GM06990 (cell line): Measurements from ENCODE around the gene TTC27.
"Not testable (repeated sequence)": the region's sequence is repeated elsewhere in the genome, so short reads cannot be mapped to it uniquely, and the experiment has no call there.

Experiments
- DNase-seq: peaks from one replicate; pipeline ENCODE4 v3.0.0-alpha.2; 2011; ENCODE audit not compliant: insufficient read length; ENCODE audit errors: extremely low read depth
- H3K27me3 ChIP-seq: replicated peaks from 2 replicates; pipeline ENCODE4 v1.6.0; 2011; ENCODE audit warnings: low read length; ENCODE audit not compliant: control insufficient read depth, insufficient read depth
- H3K36me3 ChIP-seq: 2 replicates; pipeline ENCODE4 v1.5.1; 2011; ENCODE audit warnings: low read length; ENCODE audit not compliant: control insufficient read depth, insufficient read depth
- H3K4me3 ChIP-seq: replicated peaks from 2 replicates; pipeline ENCODE4 v1.5.1; 2011; ENCODE audit warnings: low read depth, mild to moderate bottlenecking, control low read depth, low read length
- CTCF ChIP-seq: IDR thresholded peaks from 2 replicates; pipeline ENCODE4 v1.5.1; 2011; ENCODE audit warnings: low read length, control low read depth, mild to moderate bottlenecking, inconsistent platforms; ENCODE audit not compliant: insufficient read depth, poor library complexity, severe bottlenecking

The TTC27 gene

GRCh38 chr2:32843699-32844098 lies 215.8 kb downstream of the TTC27 start:
- no peak for TF ChIP-seq CTCF
- Histone ChIP-seq H3K27me3 (no peaks in the 10 kb centered on the region), H3K4me3 (no peak overlapping the region), H3K36me3 (no peaks in the 10 kb centered on the region)
- DNase-seq, result no peak

- no peak overlapping the region for H3K4me3 ChIP-seq
- H3K27me3 ChIP-seq, result no peaks in the 10 kb centered on the region
- DNase-seq, result no peak
- no peak for TF ChIP-seq CTCF
- no peaks in the 10 kb centered on the region for H3K36me3 ChIP-seq
Measured at GRCh38 chr2:32844253-32844652, 216.4 kb downstream of the TTC27 start.

GRCh38 chr2:32846274-32846673 lies 218.4 kb downstream of the TTC27 start:
- not testable (repeated sequence) for H3K27me3 ChIP-seq, H3K4me3 ChIP-seq, DNase-seq, H3K36me3 ChIP-seq

- Histone ChIP-seq H3K27me3 (no peaks in the 10 kb centered on the region), H3K4me3 (no peak overlapping the region), H3K36me3 (no peaks in the 10 kb centered on the region)
- no peak for TF ChIP-seq CTCF
- DNase-seq, result no peak
Measured at GRCh38 chr2:32847734-32848133, 219.9 kb downstream of the TTC27 start.

- TF ChIP-seq CTCF, result no peak
- no peak for DNase-seq
- Histone ChIP-seq H3K27me3 (no peaks in the 10 kb centered on the region), H3K4me3 (no peak overlapping the region), H3K36me3 (no peaks in the 10 kb centered on the region)
Measured at GRCh38 chr2:32849456-32850194, 221.8 kb downstream of the TTC27 start.

- no peak for DNase-seq
- Histone ChIP-seq H3K27me3 (no peaks in the 10 kb centered on the region), H3K36me3 (no peaks in the 10 kb centered on the region), H3K4me3 (no peak overlapping the region)
- TF ChIP-seq CTCF, result no peak
Measured at GRCh38 chr2:32851777-32852439, 224.1 kb downstream of the TTC27 start.
